ENCODE data around the gene TMA7B.

- TF ChIP-seq CTCF (IDR thresholded peaks at IDR 0.05; ENCODE audit: low read length): no peak
- TF ChIP-seq EZH2phosphoT487 (IDR thresholded peaks at IDR 0.05; ENCODE audit: low read length): no peak
Observed at GRCh38 chr22:39992088-39992826, 32.1 kb downstream of the TMA7B start.
